ENCODE results near the gene VAMP5. TPM values are rescaled to one million over a fixed set of nuclear protein-coding genes. Genes with fewer than 3 reads are reported as not detected.
A peak's percentile ranks its signal among the peaks of the same experiment; 100 is the strongest.

VAMP5 gene
- total and polyA plus RNA-seq, 9 of the 15 experiments (the other 6 are each of a cell fraction or from before 2014, with no cell fraction given) = 0.54 to 1.9 (median 1.5) TPM; not detected in 2

GRCh38 chr2:85577386-85578242, 6.6 kb upstream of the VAMP5 start, which contains the start of gene VAMP8 (continued):
- TF ChIP-seq ARID4B (CRISPR knock-in tag; IDR thresholded peaks at IDR 0.05) (0 out of 2 replicates have a peak, but pooled peaks have one; percentile 36), DMBX1 (CRISPR knock-in tag; IDR thresholded peaks at IDR 0.05; ENCODE audit: borderline replicate concordance) (no peak), ZNF644 (tag; IDR thresholded peaks at IDR 0.05; ENCODE audit: low read depth) (peak; percentile 26; the same call in 1 of the 2 replicates), CBX2 (IDR thresholded peaks at IDR 0.05; ENCODE audit: insufficient read depth, low read length, poor library complexity, severe bottlenecking) (no peak), SAFB (IDR thresholded peaks at IDR 0.05; ENCODE audit: borderline replicate concordance, low read depth, low read length) (no peak), ZNF239 (CRISPR knock-in tag; IDR thresholded peaks at IDR 0.05) (no peak), GATAD2B (IDR thresholded peaks at IDR 0.05; ENCODE audit: borderline replicate concordance) (no peak), TSHZ1 (CRISPR knock-in tag; IDR thresholded peaks at IDR 0.05) (no peak), SPI1 (IDR thresholded peaks at IDR 0.05; ENCODE audit: borderline replicate concordance, low read depth, low read length) (peak; percentile 71), SNAPC5 (CRISPR knock-in tag; IDR thresholded peaks at IDR 0.05) (no peak), NR3C1 (CRISPR knock-in tag; IDR thresholded peaks at IDR 0.05) (no peak), KLF1 (tag; IDR thresholded peaks at IDR 0.05) (no peak), SREBF2 (CRISPR knock-in tag; IDR thresholded peaks at IDR 0.05) (no peak), SRF (CRISPR knock-in tag; IDR thresholded peaks at IDR 0.05) (peak in 1 of 2 experiments; percentile 75; a peak in 1 of 4 replicates), HNRNPH1 (optimal IDR thresholded peaks at IDR 0.05; ENCODE audit: low read depth, low read length) (no peak), TCF15 (CRISPR knock-in tag; IDR thresholded peaks at IDR 0.05) (no peak), RBM17 (IDR thresholded peaks at IDR 0.05; ENCODE audit: borderline replicate concordance, low read depth, low read length) (no peak), PHB (CRISPR knock-in tag; IDR thresholded peaks at IDR 0.05) (peak; percentile 27; the same call in 1 of the 2 replicates)

Measured in K562 (cell line).